HEK293 (cell line): ENCODE data around the gene QSOX1.

Experiments
- CTCF ChIA-PET: fragments of 350-600 bp; formaldehyde crosslinking; extraction: SDS; loops from one replicate; lab custom pipeline; 2021; ENCODE audit warnings: antibody characterized with exemption; lab: Yijun Ruan, JAX
- POLR2A ChIA-PET: fragments of 300-600 bp; formaldehyde crosslinking; extraction: SDS; loops from one replicate; lab custom pipeline; 2020; ENCODE audit warnings: antibody characterized with exemption, inconsistent platforms; lab: Yijun Ruan, JAX
- H3K27ac ChIP-seq: fragments of 200-500 bp; sonication (Bioruptor generic); 2 replicates; pipeline ENCODE4 v1.5.1; 2014; ENCODE audit warnings: low read depth, low read length, control low read depth, inconsistent platforms; ENCODE audit errors: extremely low read depth
- H3K36me3 ChIP-seq, 2 experiments: fragments of 200-500 bp in 1 of 2; sonication (Bioruptor generic) in 1 of 2; 1 replicate in 1 of 2; 2 replicates in 1 of 2; pipeline ENCODE4 v1.5.1; 2014 to 2017; ENCODE audit warnings: inconsistent platforms in 2 of 2, low read length in 2 of 2; ENCODE audit not compliant: control insufficient read depth in 2 of 2, insufficient read depth in 1 of 2
- H3K4me1 ChIP-seq: fragments of 200-500 bp; sonication (Bioruptor generic); 2 replicates; pipeline ENCODE4 v1.5.1; 2014; ENCODE audit warnings: mild to moderate bottlenecking, low read length, inconsistent platforms; ENCODE audit not compliant: control insufficient read depth, insufficient read depth
- H3K4me3 ChIP-seq: 2 replicates; pipeline ENCODE4 v1.5.1; 2011; ENCODE audit warnings: low read depth, mild to moderate bottlenecking, control low read depth, low read length, moderate library complexity
- H3K9me3 ChIP-seq: fragments of 200-500 bp; sonication (Bioruptor generic); 2 replicates; pipeline ENCODE4 v1.5.1; 2014; ENCODE audit warnings: low read depth, low read length, inconsistent platforms; ENCODE audit not compliant: control insufficient read depth, insufficient read depth
- KLF8 ChIP-seq: fragments of 450-650 bp; formaldehyde crosslinking; IDR thresholded peaks from 2 replicates; pipeline ENCODE4 v1.5.1; 2016; ENCODE audit warnings: missing biosample characterization, missing genetic modification characterization
- OVOL3 ChIP-seq: fragments of 450-650 bp; formaldehyde crosslinking; IDR thresholded peaks from 2 replicates; pipeline ENCODE4 v1.5.1; 2016; ENCODE audit warnings: missing biosample characterization, missing genetic modification characterization
- PRDM10 ChIP-seq: fragments of 450-650 bp; formaldehyde crosslinking; IDR thresholded peaks from 2 replicates; pipeline ENCODE4 v1.5.1; 2016; ENCODE audit warnings: missing biosample characterization, missing genetic modification characterization
- RBAK ChIP-seq: fragments of 450-650 bp; formaldehyde crosslinking; IDR thresholded peaks from 2 replicates; pipeline ENCODE4 v1.5.1; 2016; ENCODE audit warnings: missing biosample characterization, missing genetic modification characterization
- SP7 ChIP-seq: fragments of 450-650 bp; formaldehyde crosslinking; IDR thresholded peaks from 2 replicates; pipeline ENCODE4 v1.5.1; 2016; ENCODE audit warnings: missing biosample characterization, missing genetic modification characterization
- ZBTB20 ChIP-seq: fragments of 450-650 bp; formaldehyde crosslinking; IDR thresholded peaks from 2 replicates; pipeline ENCODE4 v1.5.1; 2016; ENCODE audit warnings: missing biosample characterization, missing genetic modification characterization
- ZEB2 ChIP-seq: fragments of 450-650 bp; formaldehyde crosslinking; IDR thresholded peaks from 2 replicates; pipeline ENCODE4 v1.5.1; 2016; ENCODE audit warnings: missing biosample characterization, missing genetic modification characterization
- ZFP41 ChIP-seq: fragments of 450-650 bp; formaldehyde crosslinking; IDR thresholded peaks from 2 replicates; pipeline ENCODE4 v1.5.1; 2016; ENCODE audit warnings: missing biosample characterization, missing genetic modification characterization, borderline replicate concordance
- ZNF19 ChIP-seq: fragments of 450-650 bp; formaldehyde crosslinking; IDR thresholded peaks from 2 replicates; pipeline ENCODE4; 2016; ENCODE audit warnings: missing biosample characterization, missing genetic modification characterization, low read depth
- ZNF223 ChIP-seq: fragments of 450-650 bp; formaldehyde crosslinking; IDR thresholded peaks from 2 replicates; pipeline ENCODE4 v1.5.1; 2016; ENCODE audit warnings: missing biosample characterization, missing genetic modification characterization
- ZNF24 ChIP-seq: fragments of 450-650 bp; formaldehyde crosslinking; IDR thresholded peaks from 2 replicates; pipeline ENCODE4 v1.5.1; 2016; ENCODE audit warnings: missing biosample characterization, missing genetic modification characterization
- ZNF391 ChIP-seq: fragments of 450-650 bp; formaldehyde crosslinking; IDR thresholded peaks from 2 replicates; pipeline ENCODE4 v1.5.1; 2016; ENCODE audit warnings: low read depth, missing biosample characterization, missing genetic modification characterization, borderline replicate concordance
- ZNF398 ChIP-seq: fragments of 450-650 bp; formaldehyde crosslinking; IDR thresholded peaks from 2 replicates; pipeline ENCODE4 v1.5.1; 2017; ENCODE audit warnings: missing biosample characterization, missing genetic modification characterization
- ZNF514 ChIP-seq: fragments of 450-650 bp; formaldehyde crosslinking; IDR thresholded peaks from 2 replicates; pipeline ENCODE4 v1.5.1; 2016; ENCODE audit warnings: missing biosample characterization, missing genetic modification characterization
- ZNF530 ChIP-seq: fragments of 450-650 bp; formaldehyde crosslinking; IDR thresholded peaks from 2 replicates; pipeline ENCODE4 v1.5.1; 2016; ENCODE audit warnings: low read depth, missing biosample characterization, missing genetic modification characterization
- ZNF548 ChIP-seq: fragments of 450-650 bp; formaldehyde crosslinking; IDR thresholded peaks from 2 replicates; pipeline ENCODE4 v1.5.1; 2016; ENCODE audit warnings: missing biosample characterization, missing genetic modification characterization
- ZNF621 ChIP-seq: fragments of 450-650 bp; formaldehyde crosslinking; IDR thresholded peaks from 2 replicates; pipeline ENCODE4 v1.5.1; 2017; ENCODE audit warnings: missing biosample characterization, missing genetic modification characterization
- ZNF664 ChIP-seq: fragments of 450-650 bp; formaldehyde crosslinking; IDR thresholded peaks from 2 replicates; pipeline ENCODE4 v1.5.1; 2016; ENCODE audit warnings: missing biosample characterization, missing genetic modification characterization
- ZNF785 ChIP-seq: fragments of 450-650 bp; formaldehyde crosslinking; IDR thresholded peaks from 2 replicates; pipeline ENCODE4 v1.5.1; 2016; ENCODE audit warnings: missing biosample characterization, missing genetic modification characterization
- TF ChIP-seq, protein P1 (sequence below): IDR thresholded peaks from 2 replicates; pipeline ENCODE4 v1.6.1; 2011; ENCODE audit warnings: mild to moderate bottlenecking, low read depth, low read length, borderline replicate concordance
- TF ChIP-seq, protein P2 (sequence below): fragments of 450-650 bp; formaldehyde crosslinking; IDR thresholded peaks from 2 replicates; pipeline ENCODE4 v1.5.1; 2016; ENCODE audit warnings: missing biosample characterization, missing genetic modification characterization
- TF ChIP-seq, protein P3 (sequence below): fragments of 450-650 bp; formaldehyde crosslinking; conservative IDR thresholded peaks from 2 replicates; pipeline ENCODE4 v1.5.1; 2016; ENCODE audit warnings: low read depth, missing biosample characterization, missing genetic modification characterization

The QSOX1 gene

DNA sequence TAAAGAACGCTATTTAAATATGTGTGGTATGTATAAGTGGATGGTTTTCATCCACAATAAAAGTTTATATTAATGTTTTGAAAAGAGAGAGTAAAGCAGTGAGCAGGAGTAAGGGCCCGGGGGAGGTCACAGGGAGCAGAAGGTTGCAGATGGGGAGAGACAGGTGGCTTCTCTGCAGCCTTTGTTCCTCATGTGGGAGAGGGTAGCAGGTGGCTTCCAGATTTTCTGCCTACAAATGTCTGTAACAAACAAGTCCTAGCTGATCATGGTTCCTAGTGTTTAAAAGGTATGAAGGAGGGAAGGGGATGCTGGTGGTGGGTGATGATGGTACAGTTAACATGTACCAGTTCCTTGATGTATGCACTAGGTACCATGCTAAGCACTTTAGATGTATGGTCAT lies 18.8 kb downstream of the QSOX1 start:
- ChIA-PET POLR2A (no interaction called here), CTCF (interaction anchor here (1.1 to 8.5 kb wide), 3 partner anchors 306 to 469 kb away, joined by 3 to 93 read pairs (median 4); no protein-coding TSS in a partner anchor)
- H3K36me3 ChIP-seq = no peaks in the 10 kb centered on the region
- no peak overlapping the region for H3K4me3 ChIP-seq
- no peak overlapping the region for H3K27ac ChIP-seq
- no peaks in the 10 kb centered on the region for H3K9me3 ChIP-seq
- TF ChIP-seq KLF8 = no peak
- TF ChIP-seq ZNF24 (tag by site-specific recombination) = no peak
- no peak for TF ChIP-seq ZFP41
- TF ChIP-seq ZNF398 = no peak
- no peak for TF ChIP-seq ZNF548 (tag by site-specific recombination)
- no peak for TF ChIP-seq ZBTB20 (tag by site-specific recombination)
- TF ChIP-seq PRDM10 = no peak
- no peak for TF ChIP-seq OVOL3 (tag by site-specific recombination)
- no peak for TF ChIP-seq ZNF514 (tag by site-specific recombination)
- TF ChIP-seq, protein P1, sequence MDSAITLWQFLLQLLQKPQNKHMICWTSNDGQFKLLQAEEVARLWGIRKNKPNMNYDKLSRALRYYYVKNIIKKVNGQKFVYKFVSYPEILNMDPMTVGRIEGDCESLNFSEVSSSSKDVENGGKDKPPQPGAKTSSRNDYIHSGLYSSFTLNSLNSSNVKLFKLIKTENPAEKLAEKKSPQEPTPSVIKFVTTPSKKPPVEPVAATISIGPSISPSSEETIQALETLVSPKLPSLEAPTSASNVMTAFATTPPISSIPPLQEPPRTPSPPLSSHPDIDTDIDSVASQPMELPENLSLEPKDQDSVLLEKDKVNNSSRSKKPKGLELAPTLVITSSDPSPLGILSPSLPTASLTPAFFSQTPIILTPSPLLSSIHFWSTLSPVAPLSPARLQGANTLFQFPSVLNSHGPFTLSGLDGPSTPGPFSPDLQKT = no peak
- TF ChIP-seq ZNF664 = no peak
- TF ChIP-seq, protein P2, sequence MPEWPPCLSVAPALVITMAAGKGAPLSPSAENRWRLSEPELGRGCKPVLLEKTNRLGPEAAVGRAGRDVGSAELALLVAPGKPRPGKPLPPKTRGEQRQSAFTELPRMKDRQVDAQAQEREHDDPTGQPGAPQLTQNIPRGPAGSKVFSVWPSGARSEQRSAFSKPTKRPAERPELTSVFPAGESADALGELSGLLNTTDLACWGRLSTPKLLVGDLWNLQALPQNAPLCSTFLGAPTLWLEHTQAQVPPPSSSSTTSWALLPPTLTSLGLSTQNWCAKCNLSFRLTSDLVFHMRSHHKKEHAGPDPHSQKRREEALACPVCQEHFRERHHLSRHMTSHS (tag by site-specific recombination) = no peak
- TF ChIP-seq, all 188 proteins: peak for 0
- no peaks in the 10 kb centered on the region for H3K4me1 ChIP-seq

GRCh38 chr1:180173952-180174351 lies 19.3 kb downstream of the QSOX1 start:
- CTCF ChIA-PET = interaction anchor here (0.7 to 8.5 kb wide), 4 partner anchors 233 to 470 kb away, joined by 3 to 93 read pairs (median 4); no protein-coding TSS in a partner anchor
- POLR2A ChIA-PET = no interaction called here
- H3K36me3 ChIP-seq = no peaks in the 10 kb centered on the region
- H3K27ac ChIP-seq = no peak overlapping the region
- H3K4me1 ChIP-seq = no peaks in the 10 kb centered on the region
- H3K9me3 ChIP-seq = no peaks in the 10 kb centered on the region
- H3K4me3 ChIP-seq = no peak overlapping the region
- no peak for TF ChIP-seq ZNF785 (tag by site-specific recombination)
- TF ChIP-seq ZNF223 (tag by site-specific recombination) = no peak
- no peak for TF ChIP-seq ZNF391 (tag by site-specific recombination)
- TF ChIP-seq ZNF19 (tag by site-specific recombination) = no peak
- TF ChIP-seq, protein P3, sequence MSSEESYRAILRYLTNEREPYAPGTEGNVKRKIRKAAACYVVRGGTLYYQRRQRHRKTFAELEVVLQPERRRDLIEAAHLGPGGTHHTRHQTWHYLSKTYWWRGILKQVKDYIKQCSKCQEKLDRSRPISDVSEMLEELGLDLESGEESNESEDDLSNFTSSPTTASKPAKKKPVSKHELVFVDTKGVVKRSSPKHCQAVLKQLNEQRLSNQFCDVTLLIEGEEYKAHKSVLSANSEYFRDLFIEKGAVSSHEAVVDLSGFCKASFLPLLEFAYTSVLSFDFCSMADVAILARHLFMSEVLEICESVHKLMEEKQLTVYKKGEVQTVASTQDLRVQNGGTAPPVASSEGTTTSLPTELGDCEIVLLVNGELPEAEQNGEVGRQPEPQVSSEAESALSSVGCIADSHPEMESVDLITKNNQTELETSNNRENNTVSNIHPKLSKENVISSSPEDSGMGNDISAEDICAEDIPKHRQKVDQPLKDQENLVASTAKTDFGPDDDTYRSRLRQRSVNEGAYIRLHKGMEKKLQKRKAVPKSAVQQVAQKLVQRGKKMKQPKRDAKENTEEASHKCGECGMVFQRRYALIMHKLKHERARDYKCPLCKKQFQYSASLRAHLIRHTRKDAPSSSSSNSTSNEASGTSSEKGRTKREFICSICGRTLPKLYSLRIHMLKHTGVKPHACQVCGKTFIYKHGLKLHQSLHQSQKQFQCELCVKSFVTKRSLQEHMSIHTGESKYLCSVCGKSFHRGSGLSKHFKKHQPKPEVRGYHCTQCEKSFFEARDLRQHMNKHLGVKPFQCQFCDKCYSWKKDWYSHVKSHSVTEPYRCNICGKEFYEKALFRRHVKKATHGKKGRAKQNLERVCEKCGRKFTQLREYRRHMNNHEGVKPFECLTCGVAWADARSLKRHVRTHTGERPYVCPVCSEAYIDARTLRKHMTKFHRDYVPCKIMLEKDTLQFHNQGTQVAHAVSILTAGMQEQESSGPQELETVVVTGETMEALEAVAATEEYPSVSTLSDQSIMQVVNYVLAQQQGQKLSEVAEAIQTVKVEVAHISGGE (tag by site-specific recombination) = no peak
- no peak for TF ChIP-seq ZNF621
- TF ChIP-seq SP7 (tag by site-specific recombination) = no peak
- TF ChIP-seq RBAK = no peak
- TF ChIP-seq ZEB2 (tag by site-specific recombination) = no peak
- no peak for TF ChIP-seq ZNF530
- TF ChIP-seq, all 188 proteins: peak for 0
